GM12878 (cell line): ENCODE results near the gene SNX7.

Experiments used
- CEBPB ChIP-seq, 2 experiments: fragments of 150-350 bp in 1 of 2; IDR thresholded peaks; 2 replicates each; pipeline ENCODE4 v1.6.1; 2012 to 2014; ENCODE audit warnings: low read depth in 2 of 2, low read length in 2 of 2, borderline replicate concordance in 1 of 2, inconsistent platforms in 1 of 2
- CHD2 ChIP-seq: IDR thresholded peaks from 2 replicates; pipeline ENCODE4 v1.6.1; 2011; ENCODE audit warnings: low read depth, low read length, improper control_type of control experiment, borderline replicate concordance
- CTCF ChIP-seq, 3 experiments: IDR thresholded peaks in 2 of 3; conservative IDR thresholded peaks in 1 of 3; 2 replicates each; pipeline ENCODE4 v1.5.1; 2011; ENCODE audit warnings: low read depth in 3 of 3, low read length in 3 of 3, mild to moderate bottlenecking in 3 of 3, control low read depth in 2 of 3, moderate library complexity in 2 of 3, inconsistent platforms in 1 of 3, mixed read lengths in 1 of 3; ENCODE audit not compliant: control insufficient read depth in 2 of 3, insufficient read depth in 1 of 3; ENCODE audit errors: extremely low read depth in 1 of 3
- EZH2 ChIP-seq: IDR thresholded peaks from 2 replicates; pipeline ENCODE4 v1.6.1; 2012; ENCODE audit warnings: low read depth, mild to moderate bottlenecking, control low read depth, inconsistent platforms, low read length, borderline replicate concordance; ENCODE audit not compliant: control insufficient read depth
- HDGF ChIP-seq: fragments of 450-650 bp; IDR thresholded peaks from 2 replicates; pipeline ENCODE4 v1.6.1; 2016; ENCODE audit warnings: antibody characterized with exemption
- KDM1A ChIP-seq: fragments of 200-600 bp; sonication (generic); IDR thresholded peaks from 2 replicates; pipeline ENCODE4 v1.6.1; 2016; ENCODE audit warnings: borderline replicate concordance
- NFIC ChIP-seq: IDR thresholded peaks from 2 replicates; pipeline ENCODE4 v1.6.1; 2012; ENCODE audit warnings: low read depth, mild to moderate bottlenecking, inconsistent platforms, low read length, moderate library complexity
- NR2F1 ChIP-seq: fragments of 450-650 bp; conservative IDR thresholded peaks from 2 replicates; pipeline ENCODE4 v1.6.1; 2017; ENCODE audit warnings: mild to moderate bottlenecking
- STAT1 ChIP-seq: fragments of 450-650 bp; conservative IDR thresholded peaks from 2 replicates; pipeline ENCODE4 v1.6.1; 2014; ENCODE audit warnings: antibody characterized with exemption, mild to moderate bottlenecking
- TBL1XR1 ChIP-seq: IDR thresholded peaks from 2 replicates; pipeline ENCODE4 v1.6.1; 2012; ENCODE audit warnings: low read depth, low read length, improper control_type of control experiment
- USF2 ChIP-seq: IDR thresholded peaks from 2 replicates; pipeline ENCODE4 v1.6.1; 2011; ENCODE audit warnings: low read depth, low read length, improper control_type of control experiment, borderline replicate concordance
- TF ChIP-seq, protein P1 (sequence below): fragments of 450-650 bp; IDR thresholded peaks from 2 replicates; pipeline ENCODE4 v1.6.1; 2017; ENCODE audit warnings: mild to moderate bottlenecking

GRCh38 chr1:98766255-98766654, 104.7 kb downstream of the SNX7 start:
- TF ChIP-seq CHD2: no peak
- TF ChIP-seq NFIC: no peak
- TF ChIP-seq CEBPB (IDR thresholded peaks at IDR 0.05; ENCODE audit: borderline replicate concordance in 1 of 2, low read depth in 2 of 2, low read length in 2 of 2): no peak
- TF ChIP-seq, protein P1, sequence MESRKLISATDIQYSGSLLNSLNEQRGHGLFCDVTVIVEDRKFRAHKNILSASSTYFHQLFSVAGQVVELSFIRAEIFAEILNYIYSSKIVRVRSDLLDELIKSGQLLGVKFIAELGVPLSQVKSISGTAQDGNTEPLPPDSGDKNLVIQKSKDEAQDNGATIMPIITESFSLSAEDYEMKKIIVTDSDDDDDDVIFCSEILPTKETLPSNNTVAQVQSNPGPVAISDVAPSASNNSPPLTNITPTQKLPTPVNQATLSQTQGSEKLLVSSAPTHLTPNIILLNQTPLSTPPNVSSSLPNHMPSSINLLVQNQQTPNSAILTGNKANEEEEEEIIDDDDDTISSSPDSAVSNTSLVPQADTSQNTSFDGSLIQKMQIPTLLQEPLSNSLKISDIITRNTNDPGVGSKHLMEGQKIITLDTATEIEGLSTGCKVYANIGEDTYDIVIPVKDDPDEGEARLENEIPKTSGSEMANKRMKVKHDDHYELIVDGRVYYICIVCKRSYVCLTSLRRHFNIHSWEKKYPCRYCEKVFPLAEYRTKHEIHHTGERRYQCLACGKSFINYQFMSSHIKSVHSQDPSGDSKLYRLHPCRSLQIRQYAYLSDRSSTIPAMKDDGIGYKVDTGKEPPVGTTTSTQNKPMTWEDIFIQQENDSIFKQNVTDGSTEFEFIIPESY: no peak
- no peak for TF ChIP-seq STAT1
- TF ChIP-seq TBL1XR1: no peak
- TF ChIP-seq USF2: no peak
- no peak for TF ChIP-seq EZH2
- TF ChIP-seq CTCF (IDR thresholded peaks at IDR 0.05 in 2 of 3, conservative IDR thresholded peaks at IDR 0.05 in 1 of 3; ENCODE audit: control insufficient read depth in 2 of 3, extremely low read depth in 1 of 3, insufficient read depth in 1 of 3, low read depth in 3 of 3, low read length in 3 of 3): no peak
- TF ChIP-seq KDM1A: no peak
- TF ChIP-seq HDGF: no peak
- TF ChIP-seq NR2F1: 0 out of 2 replicates have a peak, but pooled peaks have one; percentile 28
